GM12878 (cell line): Measurements from ENCODE around the gene GPR78. TPM values are rescaled to one million over a fixed set of nuclear protein-coding genes. Genes with fewer than 3 reads are reported as not detected.

Experiments
- ATAC-seq: fragments of 200-7000 bp; cut with Tn5 transposase; 3 replicates; pipeline ENCODE4 v1.9.1; 2020; ENCODE audit warnings: mild to moderate bottlenecking, moderate library complexity
- BruUV-seq: library from RNA; stranded (reverse); fragments of 400-500 nt; replicated peaks from 2 replicates; lab custom pipeline; 2021; lab: Mats Ljungman, UMichigan
- CTCF ChIA-PET: fragments of 300-600 bp; sonication (Branson Sonifier 250); formaldehyde crosslinking; extraction: SDS; loops from one replicate; lab custom pipeline; 2021; ENCODE audit warnings: inconsistent platforms; lab: Yijun Ruan, JAX
- POLR2A ChIA-PET: fragments of 350-600 bp; formaldehyde crosslinking; extraction: SDS; loops from one replicate; lab custom pipeline; 2021; ENCODE audit warnings: inconsistent platforms; lab: Charles Lee
- RAD21 ChIA-PET: fragments of 300-600 bp; sonication (Branson Sonifier 250); formaldehyde crosslinking; loops from one replicate; lab custom pipeline; 2023; ENCODE audit warnings: antibody characterized with exemption; ENCODE audit not compliant: unreplicated experiment; lab: Charles Lee
- SMC1A ChIA-PET: fragments of 300-600 bp; sonication (Branson Sonifier 250); formaldehyde crosslinking; loops from one replicate; lab custom pipeline; 2023; ENCODE audit not compliant: unreplicated experiment, uncharacterized antibody; lab: Charles Lee
- DNase-seq: peaks from one replicate; pipeline ENCODE4 v3.0.0-alpha.2; 2011; ENCODE audit warnings: low read depth, low spot score
- FAIRE-seq: peaks from 3 replicates; lab custom pipeline; 2011; peaks lifted over from hg19 to GRCh38; lab: Jason Lieb, UNC
- H2AFZ ChIP-seq: 2 replicates; pipeline ENCODE4 v1.6.0; 2011; ENCODE audit warnings: low read depth, low read length, control low read depth; ENCODE audit not compliant: control insufficient read depth
- H3K27ac ChIP-seq: 2 replicates; pipeline ENCODE4 v1.5.1; 2011; ENCODE audit warnings: control low read depth; ENCODE audit not compliant: control insufficient read depth, insufficient read depth
- H3K27me3 ChIP-seq, 2 experiments: replicated peaks in 1 of 2; 2 replicates each; pipeline versions ENCODE4 v1.6.0 to v1.6.1; 2011; ENCODE audit warnings: low read length in 1 of 2; ENCODE audit not compliant: control insufficient read depth in 2 of 2, insufficient read depth in 2 of 2
- H3K36me3 ChIP-seq, 2 experiments: 2 replicates each; pipeline ENCODE4 v1.5.1; 2011; ENCODE audit warnings: low read length in 1 of 2; ENCODE audit not compliant: control insufficient read depth in 2 of 2, insufficient read depth in 2 of 2
- H3K4me1 ChIP-seq: 2 replicates; pipeline ENCODE4 v1.6.1; 2011; ENCODE audit warnings: mild to moderate bottlenecking, low read length, moderate library complexity, mixed read lengths; ENCODE audit not compliant: control insufficient read depth, insufficient read depth
- H3K4me2 ChIP-seq: 2 replicates; pipeline ENCODE4 v1.6.0; 2011; ENCODE audit warnings: control low read depth; ENCODE audit not compliant: control insufficient read depth, insufficient read depth
- H3K4me3 ChIP-seq: fragments of 200-600 bp; sonication (generic); 2 replicates; pipeline ENCODE4 v1.5.1; 2016
- H3K79me2 ChIP-seq: 2 replicates; pipeline ENCODE4 v1.6.0; 2011; ENCODE audit warnings: low read length; ENCODE audit not compliant: control insufficient read depth, insufficient read depth
- H3K9ac ChIP-seq: 2 replicates; pipeline ENCODE4 v1.8.0; 2011; ENCODE audit warnings: low read length, control low read depth, mixed read lengths; ENCODE audit not compliant: control insufficient read depth, insufficient read depth
- H3K9me3 ChIP-seq: replicated peaks from 3 replicates; pipeline ENCODE4 v1.5.1; 2011; ENCODE audit warnings: mild to moderate bottlenecking, low read length; ENCODE audit not compliant: control insufficient read depth, insufficient read depth
- H4K20me1 ChIP-seq: 2 replicates; pipeline ENCODE4 v1.6.0; 2011; ENCODE audit not compliant: control insufficient read depth, insufficient read depth
- CTCF ChIP-seq, 3 experiments: IDR thresholded peaks in 2 of 3; conservative IDR thresholded peaks in 1 of 3; 2 replicates each; pipeline ENCODE4 v1.5.1; 2011; ENCODE audit warnings: low read depth in 3 of 3, low read length in 3 of 3, mild to moderate bottlenecking in 3 of 3, control low read depth in 2 of 3, moderate library complexity in 2 of 3, inconsistent platforms in 1 of 3, mixed read lengths in 1 of 3; ENCODE audit not compliant: control insufficient read depth in 2 of 3, insufficient read depth in 1 of 3; ENCODE audit errors: extremely low read depth in 1 of 3
- HDAC6 ChIP-seq: fragments of 200-600 bp; sonication (generic); IDR thresholded peaks from one replicate; pipeline ENCODE4 v1.8.0; 2017; ENCODE audit warnings: antibody characterized with exemption; ENCODE audit not compliant: unreplicated experiment
- NFXL1 ChIP-seq: fragments of 450-650 bp; IDR thresholded peaks from 2 replicates; pipeline ENCODE4 v1.6.1; 2017; ENCODE audit warnings: antibody characterized with exemption, mild to moderate bottlenecking, borderline replicate concordance
- PKNOX1 ChIP-seq: fragments of 450-650 bp; IDR thresholded peaks from 2 replicates; pipeline ENCODE4 v1.6.1; 2016; ENCODE audit warnings: mild to moderate bottlenecking
- RAD21 ChIP-seq: IDR thresholded peaks from 2 replicates; pipeline ENCODE4 v1.6.1; 2011; ENCODE audit warnings: mild to moderate bottlenecking, low read depth, low read length, moderate library complexity; ENCODE audit not compliant: insufficient read depth
- RCOR1 ChIP-seq: conservative IDR thresholded peaks from 2 replicates; pipeline ENCODE4 v1.6.1; 2012; ENCODE audit warnings: low read depth, low read length, improper control_type of control experiment
- SMC3 ChIP-seq: IDR thresholded peaks from 2 replicates; pipeline ENCODE4 v1.6.1; 2011; ENCODE audit warnings: low read length, improper control_type of control experiment, borderline replicate concordance
- ZBTB40 ChIP-seq: fragments of 450-650 bp; IDR thresholded peaks from 2 replicates; pipeline ENCODE4 v1.6.1; 2016; ENCODE audit warnings: mild to moderate bottlenecking, moderate library complexity, borderline replicate concordance
- ZNF217 ChIP-seq: fragments of 450-650 bp; IDR thresholded peaks from 2 replicates; pipeline ENCODE4 v1.6.1; 2017; ENCODE audit warnings: antibody characterized with exemption, mild to moderate bottlenecking
- WGBS: methylation state at CpG from one replicate; pipeline ENCODE4 v1.1.6; 2016; ENCODE audit warnings: low lambda C conversion rate; ENCODE audit not compliant: insufficient replicate concordance, insufficient coverage; ENCODE audit errors: missing lambda C conversion rate; 5-methylcytosine and 5-hydroxymethylcytosine counted together
- in situ Hi-C: fragments of 300-500 bp; cut with MboI; formaldehyde crosslinking; loops from 9 replicates; pipeline ENCODE4 v1.14.3; 2018; ENCODE audit warnings: mixed read lengths
- intact Hi-C: fragments of 100-400 bp; cut with micrococcal nuclease; formaldehyde crosslinking; loops from one replicate; pipeline ENCODE4 v1.14.2; 2022; ENCODE audit not compliant: unreplicated experiment
- polyA plus RNA-seq, 11 experiments: library from polyadenylated mRNA; depleted of rRNA in 4 of 11; unstranded in 6 of 11; stranded (reverse) in 5 of 11; fragments of >200 nt; fragmentation: Nextera tagmentation in 4 of 11; fragmentation: Illumina TruSeq in 1 of 11; extraction: Ambion mirVana in 4 of 11; extraction: Trizol in 1 of 11; gene quantifications; 1 replicate in 1 of 11; 2 replicates in 10 of 11; pipeline versions ENCODE4 v1.2.1 to v1.2.3, GENCODE V29; 2011 to 2016; ENCODE audit warnings: inconsistent platforms in 2 of 11, missing spikeins in 2 of 11, low read depth in 1 of 11
- total RNA-seq, 4 experiments: library from RNA; depleted of rRNA in 3 of 4; stranded (reverse); fragments of >200 nt in 3 of 4; fragmentation: Illumina TruSeq in 1 of 4; extraction: Trizol in 1 of 4; gene quantifications; 2 replicates each; pipeline versions ENCODE4 v1.2.1 to v1.2.3, GENCODE V29; 2013 to 2021

The GPR78 gene
- total and polyA plus RNA-seq, 10 of the 15 experiments (the other 5 are each of a cell fraction or from before 2014, with no cell fraction given): 0.03 TPM; not detected in 9

- TF ChIP-seq PKNOX1 (no peak), RCOR1 (no peak)
These were observed 6.1 kb downstream of the GPR78 start (continued) for GRCh38 chr4:8586246-8586645.

GRCh38 chr4:8586671-8587468 is 6.7 kb downstream of the GPR78 start:
- Histone ChIP-seq H2AFZ (no peak overlapping the region), H3K4me3 (no peak overlapping the region), H3K9ac (no peak overlapping the region), H3K79me2 (no peaks in the 10 kb centered on the region), H3K27me3 (peaks cover 0 to 3% of the 10 kb centered on the region in 2 experiments; a peak in 1 of 4 replicates), H3K27ac (no peak overlapping the region), H3K4me1 (no peaks in the 10 kb centered on the region), H4K20me1 (no peaks in the 10 kb centered on the region), H3K36me3 (no peaks in the 10 kb centered on the region), H3K4me2 (no peak overlapping the region), H3K9me3 (no peaks in the 10 kb centered on the region)
- CTCF ChIA-PET: interaction anchor here (0.7 to 2.4 kb wide), 2 partner anchors 54 to 118 kb away, joined by 3 to 15 read pairs; no protein-coding TSS in a partner anchor
- WGBS: 47% methylated on average over 35 of the region's 37 CpGs
- ATAC-seq (peak; percentile 79), DNase-seq (no peak), FAIRE-seq (no peak)
- SMC1A ChIA-PET: interaction anchor here (1.1 kb wide), 1 partner anchor 119 kb away, joined by 3 read pairs; no protein-coding TSS in a partner anchor
- in situ Hi-C loops (no loop called here), intact Hi-C loops (no loop called here)
- RAD21 ChIA-PET: no interaction called here
- POLR2A ChIA-PET: no interaction called here
- BruUV-seq: no TSS peak
- no peak for TF ChIP-seq ZBTB40
- TF ChIP-seq SMC3: 0 out of 2 replicates have a peak, but pooled peaks have one; percentile 9
- 0 out of 2 replicates have a peak, but pooled peaks have one; percentile 7 for TF ChIP-seq RAD21
- no peak for TF ChIP-seq ZNF217
- TF ChIP-seq CTCF (IDR thresholded peaks at IDR 0.05 in 2 of 3, conservative IDR thresholded peaks at IDR 0.05 in 1 of 3; ENCODE audit: control insufficient read depth in 2 of 3, extremely low read depth in 1 of 3, insufficient read depth in 1 of 3, low read depth in 3 of 3, low read length in 3 of 3): peak in 2 of 3 experiments; percentile 27 to 31; a peak in 2 of 6 replicates
- no peak for TF ChIP-seq NFXL1
- no peak for TF ChIP-seq HDAC6
